Panc1 (cell line): ENCODE data around the gene ATP6V1F. TPM values are rescaled to one million over a fixed set of nuclear protein-coding genes. Genes with fewer than 3 reads are reported as not detected.

Experiments used
- ATAC-seq: fragments of 200-7000 bp; cut with Tn5 transposase; 2 replicates; pipeline ENCODE4 v1.9.1; 2020; ENCODE audit warnings: mild to moderate bottlenecking, moderate library complexity
- BruUV-seq: library from RNA; stranded (reverse); fragments of 400-500 nt; replicated peaks from 2 replicates; lab custom pipeline; 2021; lab: Mats Ljungman, UMichigan
- CTCF ChIA-PET: fragments of 300-600 bp; sonication (Branson Sonifier 250); formaldehyde crosslinking; loops from one replicate; lab custom pipeline; 2022; ENCODE audit warnings: antibody characterized with exemption; lab: Charles Lee
- POLR2A ChIA-PET: fragments of 300-600 bp; sonication (Branson Sonifier 250); formaldehyde crosslinking; loops from one replicate; lab custom pipeline; 2022; ENCODE audit warnings: antibody characterized with exemption; lab: Charles Lee
- DNase-seq: peaks from one replicate; pipeline ENCODE4 v3.0.0-alpha.2; 2010; ENCODE audit warnings: low read depth, low spot score
- H3K27ac ChIP-seq: 2 replicates; pipeline ENCODE4 v1.5.1; 2011; ENCODE audit warnings: mild to moderate bottlenecking, low read length, inconsistent platforms
- H3K27me3 ChIP-seq: fragments of 200-500 bp; sonication (Bioruptor generic); 2 replicates; pipeline ENCODE4 v1.6.0; 2014; ENCODE audit warnings: low read length, inconsistent platforms; ENCODE audit not compliant: control insufficient read depth, insufficient read depth
- H3K36me3 ChIP-seq: fragments of 200-500 bp; sonication (Bioruptor generic); 2 replicates; pipeline ENCODE4 v1.5.1; 2014; ENCODE audit warnings: inconsistent platforms, mild to moderate bottlenecking, low read length, moderate library complexity; ENCODE audit not compliant: control insufficient read depth, insufficient read depth
- H3K4me1 ChIP-seq: 2 replicates; pipeline ENCODE4 v1.5.1; 2011; ENCODE audit warnings: inconsistent platforms, mild to moderate bottlenecking, low read length, moderate library complexity; ENCODE audit not compliant: control insufficient read depth, insufficient read depth
- H3K4me3 ChIP-seq, 2 experiments: 2 replicates each; pipeline ENCODE4 v1.5.1; 2011 to 2012; ENCODE audit warnings: low read depth in 2 of 2, low read length in 2 of 2, mild to moderate bottlenecking in 2 of 2, inconsistent platforms in 1 of 2, moderate library complexity in 1 of 2
- H3K9me3 ChIP-seq: fragments of 200-500 bp; sonication (Bioruptor generic); 2 replicates; pipeline ENCODE4 v1.5.1; 2014; ENCODE audit warnings: low read depth, mild to moderate bottlenecking, inconsistent platforms, low read length, moderate library complexity; ENCODE audit not compliant: control insufficient read depth, insufficient read depth
- CTCF ChIP-seq: fragments of 450-650 bp; IDR thresholded peaks from 2 replicates; pipeline ENCODE4 v1.5.1; 2017; ENCODE audit warnings: mild to moderate bottlenecking
- POLR2AphosphoS5 ChIP-seq: IDR thresholded peaks from 2 replicates; pipeline ENCODE4 v1.6.1; 2012; ENCODE audit warnings: mild to moderate bottlenecking, low read depth, low read length, moderate library complexity
- REST ChIP-seq, 2 experiments: IDR thresholded peaks; 2 replicates each; pipeline ENCODE4 v1.6.1; 2011 to 2012; ENCODE audit warnings: low read depth in 2 of 2, control low read depth in 1 of 2, low read length in 1 of 2, mild to moderate bottlenecking in 1 of 2, moderate library complexity in 1 of 2; ENCODE audit not compliant: insufficient read depth in 1 of 2
- SIN3A ChIP-seq: IDR thresholded peaks from 2 replicates; pipeline ENCODE4 v1.6.1; 2012; ENCODE audit warnings: low read depth, mild to moderate bottlenecking, low read length, moderate library complexity, borderline replicate concordance; ENCODE audit not compliant: insufficient read depth
- TCF7L2 ChIP-seq: IDR thresholded peaks from 2 replicates; pipeline ENCODE4 v1.6.1; 2011; ENCODE audit warnings: mild to moderate bottlenecking, low read depth, low read length, inconsistent platforms
- in situ Hi-C: cut with HindIII; loops from 2 replicates; pipeline ENCODE4 v1.10.0; 2016; ENCODE audit warnings: low sequenced_read_pairs, low pct_unique_long_range_greater_than_20kb
- intact Hi-C: fragments of 100-400 bp; cut with micrococcal nuclease; formaldehyde crosslinking; loops from one replicate; pipeline ENCODE4 v1.10.0; 2022; ENCODE audit not compliant: unreplicated experiment
- total RNA-seq: library from RNA; stranded (reverse); gene quantifications from one replicate; pipeline ENCODE4 v1.2.1, GENCODE V29; 2021; ENCODE audit not compliant: unreplicated experiment

The ATP6V1F gene
- total RNA-seq, 1 experiment from 2014 or later, result 151 TPM

GRCh38 chr7:128849156-128849515, 13.5 kb upstream of the ATP6V1F start:
- in situ Hi-C loops, result no loop called here
- Histone ChIP-seq H3K27me3 (no peaks in the 10 kb centered on the region), H3K4me3 (no peak overlapping the region), H3K36me3 (no peaks in the 10 kb centered on the region), H3K27ac (no peak overlapping the region), H3K9me3 (no peaks in the 10 kb centered on the region), H3K4me1 (no peaks in the 10 kb centered on the region)
- no TSS peak for BruUV-seq
- intact Hi-C loops, result no loop called here
- ATAC-seq, result no peak
- ChIA-PET POLR2A (no interaction called here), CTCF (no interaction called here)
- TF ChIP-seq REST (IDR thresholded peaks at IDR 0.05; ENCODE audit: insufficient read depth in 1 of 2, low read depth in 2 of 2, low read length in 1 of 2) (no peak), CTCF (no peak), SIN3A (no peak), POLR2AphosphoS5 (no peak), TCF7L2 (no peak)
- no peak for DNase-seq

- no peak for DNase-seq
- POLR2A ChIA-PET, result no interaction called here
- BruUV-seq, result no TSS peak
- Histone ChIP-seq H3K4me1 (no peaks in the 10 kb centered on the region), H3K27me3 (no peaks in the 10 kb centered on the region), H3K9me3 (no peaks in the 10 kb centered on the region), H3K4me3 (no peak overlapping the region), H3K36me3 (no peaks in the 10 kb centered on the region), H3K27ac (no peak overlapping the region)
- intact Hi-C loops, result no loop called here
- CTCF ChIA-PET, result interaction anchor here (0.6 kb wide), 1 partner anchor 27 kb away, joined by 4 read pairs; no protein-coding TSS in a partner anchor
- no peak for TF ChIP-seq POLR2AphosphoS5
- no peak for TF ChIP-seq SIN3A
- TF ChIP-seq TCF7L2, result no peak
- no peak for TF ChIP-seq REST (IDR thresholded peaks at IDR 0.05; ENCODE audit: insufficient read depth in 1 of 2, low read depth in 2 of 2, low read length in 1 of 2)
- no peak for TF ChIP-seq CTCF
- ATAC-seq, result no peak
- in situ Hi-C loops, result no loop called here
Observed at GRCh38 chr7:128849804-128850490, 12.7 kb upstream of the ATP6V1F start.
